KG1 (cell line): ENCODE results near the gene ZFTA.

ENCODE experiments used
- DNase-seq: peaks from one replicate; lab custom pipeline; 2025; lab: John Stamatoyannopoulos, UW

Gene ZFTA

GRCh38 chr11:63749624-63750023 lies 19.0 kb downstream of the ZFTA start:
- no peak for DNase-seq

- DNase-seq, result no peak
Measured at GRCh38 chr11:63747011-63747410, 21.6 kb downstream of the ZFTA start.

- DNase-seq, result no peak
Measured at GRCh38 chr11:63745304-63746170, 23.0 kb downstream of the ZFTA start.

GRCh38 chr11:63738720-63739360 lies 29.7 kb downstream of the ZFTA start:
- DNase-seq, result peak; percentile 53

- no peak for DNase-seq
Measured at GRCh38 chr11:63737718-63738117, 30.9 kb downstream of the ZFTA start.

GRCh38 chr11:63736864-63737263 lies 31.7 kb downstream of the ZFTA start:
- no peak for DNase-seq

GRCh38 chr11:63729326-63729725 lies 39.2 kb downstream of the ZFTA start:
- DNase-seq, result no peak

GRCh38 chr11:63720611-63721010 lies 48.0 kb downstream of the ZFTA start:
- DNase-seq, result no peak

GRCh38 chr11:63719987-63720386 lies 48.6 kb downstream of the ZFTA start:
- no peak for DNase-seq

GRCh38 chr11:63719001-63719400 lies 49.6 kb downstream of the ZFTA start:
- no peak for DNase-seq
